ENCODE results near the gene SMYD3.

The SMYD3 gene

GRCh38 chr1:246437961-246438360 is 69.1 kb downstream of the SMYD3 start:
- H3K4me1 ChIP-seq (ENCODE audit: control insufficient read depth, insufficient read depth, low read depth, low read length): no peaks in the 10 kb centered on the region
- H3K4me2 ChIP-seq (ENCODE audit: low read length, poor library complexity, severe bottlenecking): no peak overlapping the region
- no CpG with 5 or more reads among the region's 3 CpGs for WGBS

GRCh38 chr1:246435421-246436041 is 71.5 kb downstream of the SMYD3 start:
- Histone ChIP-seq H3K14ac (ENCODE audit: low read length in 2 of 2) (no peak overlapping the region), H4K91ac (ENCODE audit: low read length) (no peak overlapping the region), H3K18ac (ENCODE audit: low read depth in 1 of 2, low read length in 2 of 2) (no peak overlapping the region), H3K9me3 (ENCODE audit: control insufficient read depth, low read length) (no peaks in the 10 kb centered on the region), H2BK120ac (ENCODE audit: low read depth, low read length) (no peak overlapping the region), H2AK5ac (ENCODE audit: low read length, severe bottlenecking) (no peak overlapping the region), H3K4ac (ENCODE audit: low read depth in 1 of 2, low read length in 2 of 2) (no peak overlapping the region), H3K36me3 (ENCODE audit: control insufficient read depth in 1 of 2, insufficient read depth in 2 of 2, low read depth in 1 of 2, low read length in 2 of 2) (no peaks in the 10 kb centered on the region), H2BK12ac (ENCODE audit: low read length in 2 of 2) (no peak overlapping the region), H3K79me1 (replicated peaks; ENCODE audit: low read length, poor library complexity, severe bottlenecking) (peaks cover 15% of the 10 kb centered on the region), H2BK5ac (ENCODE audit: low read depth, low read length, poor library complexity, severe bottlenecking) (no peak overlapping the region), H3K23ac (ENCODE audit: low read length in 2 of 2) (no peak overlapping the region), H2BK15ac (ENCODE audit: low read depth, poor library complexity, severe bottlenecking) (no peak overlapping the region), H3K4me3 (ENCODE audit: insufficient read depth in 1 of 2, low read depth in 1 of 2, low read length in 2 of 2) (no peak overlapping the region), H3K27ac (ENCODE audit: low read length, poor library complexity, severe bottlenecking) (peak overlapping the region; percentile 69), H3K4me2 (ENCODE audit: low read length, poor library complexity, severe bottlenecking) (no peak overlapping the region), H3K4me1 (ENCODE audit: control insufficient read depth, insufficient read depth, low read depth, low read length) (no peaks in the 10 kb centered on the region), H3K27me3 (ENCODE audit: control insufficient read depth in 1 of 2, insufficient read depth in 1 of 2, low read length in 2 of 2) (no peaks in the 10 kb centered on the region), H2AFZ (ENCODE audit: low read depth, low read length) (no peak overlapping the region), H3K9ac (ENCODE audit: low read length) (no peak overlapping the region), H4K8ac (ENCODE audit: low read length) (no peak overlapping the region)
- DNase-seq: peak; percentile 14
- WGBS: 39% methylated on average over 4 of the region's 6 CpGs

More at GRCh38 chr1:246437961-246438360, 69.1 kb downstream of the SMYD3 start:
- H3K4ac ChIP-seq (ENCODE audit: low read depth in 1 of 2, low read length in 2 of 2): no peak overlapping the region
- H3K27me3 ChIP-seq (ENCODE audit: control insufficient read depth in 1 of 2, insufficient read depth in 1 of 2, low read length in 2 of 2): no peaks in the 10 kb centered on the region
- H2BK120ac ChIP-seq (ENCODE audit: low read depth, low read length): no peak overlapping the region
- H2BK5ac ChIP-seq (ENCODE audit: low read depth, low read length, poor library complexity, severe bottlenecking): no peak overlapping the region
- no peak overlapping the region for H2AFZ ChIP-seq (ENCODE audit: low read depth, low read length)
- H3K79me1 ChIP-seq (replicated peaks; ENCODE audit: low read length, poor library complexity, severe bottlenecking): peaks cover 19% of the 10 kb centered on the region
- H3K36me3 ChIP-seq (ENCODE audit: control insufficient read depth in 1 of 2, insufficient read depth in 2 of 2, low read depth in 1 of 2, low read length in 2 of 2): no peaks in the 10 kb centered on the region
- no peak overlapping the region for H2AK5ac ChIP-seq (ENCODE audit: low read length, severe bottlenecking)
- H3K23ac ChIP-seq (ENCODE audit: low read length in 2 of 2): no peak overlapping the region
- H2BK15ac ChIP-seq (ENCODE audit: low read depth, poor library complexity, severe bottlenecking): no peak overlapping the region
- H4K8ac ChIP-seq (ENCODE audit: low read length): no peak overlapping the region
- no peak overlapping the region for H4K91ac ChIP-seq (ENCODE audit: low read length)
- H3K14ac ChIP-seq (ENCODE audit: low read length in 2 of 2): no peak overlapping the region
- no peaks in the 10 kb centered on the region for H3K9me3 ChIP-seq (ENCODE audit: control insufficient read depth, low read length)
- no peak overlapping the region for H3K18ac ChIP-seq (ENCODE audit: low read depth in 1 of 2, low read length in 2 of 2)
- no peak overlapping the region for H3K9ac ChIP-seq (ENCODE audit: low read length)
- no peak overlapping the region for H3K4me3 ChIP-seq (ENCODE audit: insufficient read depth in 1 of 2, low read depth in 1 of 2, low read length in 2 of 2)
- no peak overlapping the region for H2BK12ac ChIP-seq (ENCODE audit: low read length in 2 of 2)
- no peak overlapping the region for H3K27ac ChIP-seq (ENCODE audit: low read length, poor library complexity, severe bottlenecking)
- DNase-seq: no peak

GRCh38 chr1:246434335-246434734 is 72.7 kb downstream of the SMYD3 start:
- H3K4me2 ChIP-seq (ENCODE audit: low read length, poor library complexity, severe bottlenecking): no peak overlapping the region
- no peaks in the 10 kb centered on the region for H3K27me3 ChIP-seq (ENCODE audit: control insufficient read depth in 1 of 2, insufficient read depth in 1 of 2, low read length in 2 of 2)
- no peak for DNase-seq
- no peak overlapping the region for H3K14ac ChIP-seq (ENCODE audit: low read length in 2 of 2)
- no peaks in the 10 kb centered on the region for H3K36me3 ChIP-seq (ENCODE audit: control insufficient read depth in 1 of 2, insufficient read depth in 2 of 2, low read depth in 1 of 2, low read length in 2 of 2)
- H4K8ac ChIP-seq (ENCODE audit: low read length): no peak overlapping the region
- no peak overlapping the region for H2BK120ac ChIP-seq (ENCODE audit: low read depth, low read length)
- H3K27ac ChIP-seq (ENCODE audit: low read length, poor library complexity, severe bottlenecking): no peak overlapping the region
- WGBS: over 99% methylated on average over 5 of the region's 5 CpGs
- H3K4me1 ChIP-seq (ENCODE audit: control insufficient read depth, insufficient read depth, low read depth, low read length): no peaks in the 10 kb centered on the region
- H3K23ac ChIP-seq (ENCODE audit: low read length in 2 of 2): no peak overlapping the region
- no peak overlapping the region for H2BK5ac ChIP-seq (ENCODE audit: low read depth, low read length, poor library complexity, severe bottlenecking)
- no peak overlapping the region for H2AK5ac ChIP-seq (ENCODE audit: low read length, severe bottlenecking)
- H2BK15ac ChIP-seq (ENCODE audit: low read depth, poor library complexity, severe bottlenecking): no peak overlapping the region
- no peak overlapping the region for H3K18ac ChIP-seq (ENCODE audit: low read depth in 1 of 2, low read length in 2 of 2)
- no peak overlapping the region for H3K4ac ChIP-seq (ENCODE audit: low read depth in 1 of 2, low read length in 2 of 2)
- no peak overlapping the region for H3K9ac ChIP-seq (ENCODE audit: low read length)
- no peak overlapping the region for H2AFZ ChIP-seq (ENCODE audit: low read depth, low read length)
- peaks cover 17% of the 10 kb centered on the region for H3K79me1 ChIP-seq (replicated peaks; ENCODE audit: low read length, poor library complexity, severe bottlenecking)
- no peak overlapping the region for H2BK12ac ChIP-seq (ENCODE audit: low read length in 2 of 2)
- no peak overlapping the region for H4K91ac ChIP-seq (ENCODE audit: low read length)
- no peaks in the 10 kb centered on the region for H3K9me3 ChIP-seq (ENCODE audit: control insufficient read depth, low read length)
- H3K4me3 ChIP-seq (ENCODE audit: insufficient read depth in 1 of 2, low read depth in 1 of 2, low read length in 2 of 2): no peak overlapping the region

- 28% methylated on average over 8 of the region's 9 CpGs for WGBS
- H3K4ac ChIP-seq (ENCODE audit: low read depth in 1 of 2, low read length in 2 of 2): peak overlapping the region; percentile 17 to 67
- H3K14ac ChIP-seq (ENCODE audit: low read length in 2 of 2): no peak overlapping the region
- no peaks in the 10 kb centered on the region for H3K36me3 ChIP-seq (ENCODE audit: control insufficient read depth in 1 of 2, insufficient read depth in 2 of 2, low read depth in 1 of 2, low read length in 2 of 2)
- H3K27me3 ChIP-seq (ENCODE audit: control insufficient read depth in 1 of 2, insufficient read depth in 1 of 2, low read length in 2 of 2): no peaks in the 10 kb centered on the region
- H3K4me2 ChIP-seq (ENCODE audit: low read length, poor library complexity, severe bottlenecking): no peak overlapping the region
- H2BK120ac ChIP-seq (ENCODE audit: low read depth, low read length): no peak overlapping the region
- peak overlapping the region; percentile 28 for H4K91ac ChIP-seq (ENCODE audit: low read length)
- peak overlapping the region; percentile 56 for H2AFZ ChIP-seq (ENCODE audit: low read depth, low read length)
- H2AK5ac ChIP-seq (ENCODE audit: low read length, severe bottlenecking): peak overlapping the region; percentile 87
- H3K9me3 ChIP-seq (ENCODE audit: control insufficient read depth, low read length): no peaks in the 10 kb centered on the region
- peak overlapping the region; percentile 13 for H3K9ac ChIP-seq (ENCODE audit: low read length)
- peak overlapping the region; percentile 64 for H3K27ac ChIP-seq (ENCODE audit: low read length, poor library complexity, severe bottlenecking)
- H3K79me1 ChIP-seq (replicated peaks; ENCODE audit: low read length, poor library complexity, severe bottlenecking): peaks cover 18% of the 10 kb centered on the region
- H3K4me3 ChIP-seq (ENCODE audit: insufficient read depth in 1 of 2, low read depth in 1 of 2, low read length in 2 of 2): no peak overlapping the region
- no peak overlapping the region for H3K23ac ChIP-seq (ENCODE audit: low read length in 2 of 2)
- peak; percentile 94 for DNase-seq
- H3K18ac ChIP-seq (ENCODE audit: low read depth in 1 of 2, low read length in 2 of 2): peak overlapping the region; percentile 30 to 58
- no peak overlapping the region for H2BK15ac ChIP-seq (ENCODE audit: low read depth, poor library complexity, severe bottlenecking)
- no peak overlapping the region for H2BK12ac ChIP-seq (ENCODE audit: low read length in 2 of 2)
- H4K8ac ChIP-seq (ENCODE audit: low read length): peak overlapping the region; percentile 27
- H3K4me1 ChIP-seq (ENCODE audit: control insufficient read depth, insufficient read depth, low read depth, low read length): peaks cover 3% of the 10 kb centered on the region
- H2BK5ac ChIP-seq (ENCODE audit: low read depth, low read length, poor library complexity, severe bottlenecking): no peak overlapping the region
Measured at GRCh38 chr1:246428542-246429308, 78.4 kb downstream of the SMYD3 start.
